NCI-H69 (cell line): ENCODE results near the gene IFITM5.
"Not testable (repeated sequence)": the region's sequence is repeated elsewhere in the genome, so short reads cannot be mapped to it uniquely, and the experiment has no call there.

ENCODE experiments used
- DNase-seq: peaks from one replicate; lab custom pipeline; 2025; lab: John Stamatoyannopoulos, UW

Gene IFITM5

DNA sequence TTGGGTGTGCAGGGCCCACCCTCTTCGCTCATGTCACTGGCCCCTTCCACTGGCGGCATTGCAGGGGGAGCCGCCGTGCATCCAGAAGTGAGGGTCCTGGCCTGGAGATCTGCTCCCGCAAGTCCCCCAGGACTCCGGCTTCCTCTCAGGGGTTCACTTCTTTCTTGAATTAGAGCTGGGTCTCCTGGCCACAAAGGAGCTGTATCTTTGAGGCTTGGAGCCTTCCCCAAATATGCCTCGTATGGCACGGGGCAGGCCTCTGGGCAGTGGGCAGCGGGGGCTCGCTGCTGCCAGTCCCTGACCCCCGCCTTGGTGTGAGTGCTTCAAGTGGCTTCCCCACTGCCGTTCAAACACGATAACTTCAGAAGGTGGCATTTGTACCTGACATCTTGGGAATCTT, 28.7 kb upstream of the IFITM5 start:
- DNase-seq = no peak

DNA sequence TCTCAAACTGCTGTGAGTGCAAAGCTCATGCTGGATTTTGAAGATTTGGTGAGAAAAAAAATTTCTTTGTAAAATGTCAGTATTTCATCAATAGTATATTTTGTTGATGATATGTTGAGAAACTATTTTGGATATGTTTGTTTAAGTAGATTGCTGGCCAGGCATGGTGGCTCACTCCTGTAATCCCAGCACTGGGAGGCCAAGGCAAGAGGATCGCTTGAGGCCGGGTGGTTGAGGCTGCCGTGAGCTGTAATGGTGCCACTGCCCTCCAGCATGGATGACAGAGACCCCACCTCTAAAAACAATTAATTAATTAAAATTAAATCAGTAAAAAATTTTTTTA, 28.2 kb upstream of the IFITM5 start:
- no peak for DNase-seq

DNA sequence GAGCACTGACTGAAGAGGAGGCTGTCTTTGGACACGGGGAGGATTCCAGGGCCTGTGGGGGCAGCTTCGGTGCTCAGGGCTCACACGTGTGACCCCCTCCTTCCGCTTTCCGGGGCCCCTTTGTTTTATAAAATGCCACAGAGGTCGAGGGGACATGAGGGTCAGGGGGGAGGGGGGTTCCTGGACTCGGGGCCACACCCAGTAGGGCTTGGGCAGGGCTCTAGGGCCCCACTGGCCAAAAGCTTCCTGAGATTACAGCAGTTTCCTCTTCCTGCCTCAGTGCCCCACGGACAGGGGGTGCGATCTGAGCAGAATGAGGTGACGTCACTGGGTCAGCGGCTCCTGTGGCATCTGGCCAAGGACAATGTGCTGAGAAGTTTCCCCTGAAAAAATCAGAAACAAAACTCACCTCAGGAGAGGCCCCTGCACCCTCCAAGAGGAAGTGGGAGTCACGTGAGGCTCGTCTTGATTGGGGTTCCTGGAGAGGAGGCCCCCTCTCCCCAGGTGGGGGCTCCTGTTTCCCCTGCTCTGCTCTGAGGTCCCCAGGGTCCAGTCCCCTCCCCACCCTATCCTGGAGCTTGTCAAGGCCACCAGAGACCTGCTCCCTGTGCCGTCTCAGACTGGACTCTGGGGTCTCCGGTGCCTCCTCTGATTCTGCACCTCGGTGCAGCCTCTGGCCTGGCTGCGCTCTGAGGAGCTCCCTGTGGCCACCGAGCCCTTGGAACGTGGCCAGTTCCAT, 27.7 kb upstream of the IFITM5 start:
- no peak for DNase-seq

DNA sequence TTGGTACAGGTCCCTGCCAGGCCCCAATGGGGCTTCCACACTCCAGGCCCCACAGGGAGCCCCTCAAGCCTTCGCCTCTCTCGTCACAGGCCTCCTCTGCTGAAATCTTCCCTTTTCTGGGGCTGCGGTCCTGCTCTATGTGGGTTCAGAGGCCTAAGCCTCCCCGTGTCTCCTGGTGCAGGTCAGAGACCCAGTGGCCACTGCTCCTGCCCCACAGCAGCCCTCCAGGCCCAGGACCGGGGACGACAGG, 27.2 kb upstream of the IFITM5 start:
- DNase-seq = no peak

DNA sequence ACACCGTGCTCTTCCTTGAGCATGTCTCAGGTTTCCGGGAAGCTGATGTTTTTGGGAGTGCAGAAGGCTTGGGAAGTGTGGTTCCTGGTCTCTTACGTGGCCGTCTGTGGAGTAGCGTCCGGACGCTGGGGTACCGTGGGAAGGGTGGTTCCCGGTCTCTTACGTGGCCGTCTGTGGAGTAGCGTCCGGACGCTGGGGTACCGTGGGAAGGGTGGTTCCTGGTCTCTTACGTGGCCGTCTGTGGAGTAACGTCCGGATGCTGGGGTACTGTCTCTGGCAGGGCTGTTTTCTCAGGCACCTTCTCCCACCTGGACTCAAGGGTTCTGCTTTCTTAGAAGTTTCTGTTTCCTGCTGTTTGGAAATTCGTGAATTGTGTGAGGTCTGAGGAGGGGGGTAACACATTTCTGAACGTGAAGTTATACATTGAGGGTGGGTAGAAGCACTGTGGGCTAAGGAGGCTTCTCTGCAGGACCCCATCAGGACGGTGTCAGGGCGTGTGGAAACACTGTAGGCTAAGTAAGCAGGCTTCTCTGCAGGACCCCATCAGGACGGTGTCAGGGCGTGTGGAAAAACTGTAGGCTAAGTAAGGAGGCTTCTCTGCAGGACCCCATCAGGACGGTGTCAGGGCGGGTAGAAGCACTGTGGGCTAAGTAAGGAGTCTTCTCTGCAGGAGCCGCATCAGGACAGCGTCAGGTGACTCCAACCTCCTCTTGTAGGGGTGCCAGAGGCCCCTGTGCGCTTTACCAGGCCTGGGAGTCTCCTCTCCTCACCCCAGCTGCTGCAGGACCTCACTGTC, 26.7 kb upstream of the IFITM5 start:
- no peak for DNase-seq

DNA sequence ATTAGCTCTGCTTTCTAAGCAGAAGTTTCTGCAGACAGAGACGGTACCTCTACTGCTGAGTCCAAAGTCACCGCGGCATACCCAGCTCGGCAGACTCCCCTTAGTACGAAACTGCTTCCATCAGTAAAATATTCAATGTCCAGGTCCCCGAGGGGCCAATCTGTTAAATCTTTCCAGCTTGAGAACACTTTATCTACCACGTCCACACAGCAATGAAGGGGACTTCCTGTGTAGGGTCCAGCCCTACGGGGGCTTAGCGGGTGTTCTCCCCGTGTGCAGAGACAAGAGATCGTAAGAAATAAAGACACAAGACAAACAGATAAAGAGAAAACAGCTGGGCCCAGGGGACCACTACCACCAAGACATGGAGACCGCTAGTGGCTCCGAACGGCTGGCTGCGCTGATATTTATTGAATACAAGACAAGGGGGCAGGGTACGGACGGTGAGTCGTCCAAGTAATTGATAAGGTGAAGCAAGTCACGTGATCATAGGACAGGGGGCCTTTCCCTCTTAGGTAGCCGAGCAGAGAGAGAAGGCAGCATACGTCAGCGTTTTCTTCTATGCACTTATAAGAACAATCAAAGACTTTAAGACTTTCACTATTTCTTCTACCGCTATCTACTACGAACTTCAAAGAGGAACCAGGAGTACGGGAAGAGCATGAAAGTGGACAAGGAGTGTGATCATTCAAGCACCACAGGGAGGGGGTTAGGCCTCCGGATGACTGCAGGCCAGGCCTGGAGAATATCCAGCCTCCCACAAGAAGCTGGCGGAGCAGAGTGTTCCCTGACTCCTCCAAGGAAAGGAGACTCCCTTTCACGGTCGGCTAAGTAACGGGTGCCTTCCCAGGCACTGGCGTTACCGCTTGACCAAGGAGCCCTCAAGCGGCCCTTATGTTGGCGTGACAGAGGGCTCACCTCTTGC, 25.5 kb upstream of the IFITM5 start:
- not testable (repeated sequence) for DNase-seq

DNA sequence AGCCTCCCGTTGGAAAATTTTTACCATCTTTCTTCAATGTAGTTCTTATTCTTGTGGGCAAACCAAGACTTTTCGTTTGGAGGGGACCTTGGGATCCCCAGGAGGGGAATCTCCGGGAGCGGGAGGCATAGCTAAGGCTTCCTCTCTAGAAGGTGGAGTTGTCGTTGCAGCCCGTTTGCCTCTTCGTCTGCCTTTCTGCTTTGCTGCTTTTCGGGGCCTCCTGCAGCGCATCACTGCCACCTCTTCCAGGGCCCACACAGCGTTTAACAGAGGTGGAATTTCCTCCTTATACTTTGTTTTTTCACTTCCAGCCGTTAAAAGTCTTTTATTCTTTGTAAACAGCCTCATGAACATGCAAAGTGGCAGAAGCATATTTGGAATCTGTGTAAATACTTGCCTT, 24.8 kb upstream of the IFITM5 start:
- no peak for DNase-seq

DNA sequence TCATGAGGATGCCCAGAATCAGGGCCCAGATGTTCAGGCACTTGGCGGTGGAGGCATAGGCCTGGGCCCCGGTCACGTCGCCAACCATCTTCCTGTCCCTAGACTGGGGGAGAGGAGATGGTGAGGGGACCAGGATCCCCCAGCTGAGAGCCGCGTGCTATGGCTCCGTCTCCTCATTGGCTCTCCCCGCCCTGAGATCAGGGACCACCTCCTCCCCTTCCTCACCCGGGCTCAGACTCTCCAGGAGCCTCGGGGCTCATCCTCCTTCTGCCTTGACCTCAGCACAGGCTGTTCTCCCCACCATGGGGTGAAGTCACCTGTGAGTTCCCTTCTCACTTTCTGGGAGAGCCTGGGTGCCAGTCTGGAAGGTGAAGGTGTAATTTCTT, 20.6 kb upstream of the IFITM5 start:
- not testable (repeated sequence) for DNase-seq

DNA sequence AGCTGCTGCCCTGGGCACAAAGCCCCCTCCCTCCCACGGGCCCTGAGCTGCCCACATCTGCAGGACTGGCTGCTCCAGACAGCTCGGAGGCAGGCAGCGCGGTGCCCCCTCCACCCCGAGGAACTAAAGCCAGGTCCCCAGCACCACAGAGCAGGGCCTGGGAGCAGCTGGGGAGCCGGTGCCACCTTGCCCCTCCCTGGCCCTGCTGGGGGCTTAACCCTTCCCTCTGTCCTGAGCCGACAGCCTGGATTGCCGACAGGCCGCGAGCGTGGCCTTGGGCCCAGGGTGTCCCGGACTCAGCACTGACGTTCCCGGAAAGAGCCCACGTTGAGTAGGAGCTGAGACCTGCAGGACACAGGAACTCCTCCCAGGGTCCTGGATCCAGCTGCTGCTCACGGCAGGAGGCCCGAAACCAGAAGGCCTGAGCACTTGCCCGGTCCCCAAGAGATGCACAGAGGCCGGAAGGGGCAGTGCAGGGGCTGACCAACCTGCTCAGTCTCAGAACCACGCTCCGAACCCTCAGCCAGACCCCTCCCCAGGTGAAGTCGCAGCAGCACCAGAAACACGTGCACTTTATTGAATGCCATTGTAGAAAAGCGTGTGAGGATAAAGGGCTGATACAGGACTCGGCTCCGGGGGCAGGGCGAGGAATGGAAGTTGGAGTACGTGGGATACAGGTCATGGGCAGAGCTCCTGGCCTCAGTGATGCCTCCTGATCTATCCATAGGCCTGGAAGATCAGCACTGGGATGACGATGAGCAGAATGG, 20.0 kb upstream of the IFITM5 start:
- DNase-seq = not testable (repeated sequence)

DNA sequence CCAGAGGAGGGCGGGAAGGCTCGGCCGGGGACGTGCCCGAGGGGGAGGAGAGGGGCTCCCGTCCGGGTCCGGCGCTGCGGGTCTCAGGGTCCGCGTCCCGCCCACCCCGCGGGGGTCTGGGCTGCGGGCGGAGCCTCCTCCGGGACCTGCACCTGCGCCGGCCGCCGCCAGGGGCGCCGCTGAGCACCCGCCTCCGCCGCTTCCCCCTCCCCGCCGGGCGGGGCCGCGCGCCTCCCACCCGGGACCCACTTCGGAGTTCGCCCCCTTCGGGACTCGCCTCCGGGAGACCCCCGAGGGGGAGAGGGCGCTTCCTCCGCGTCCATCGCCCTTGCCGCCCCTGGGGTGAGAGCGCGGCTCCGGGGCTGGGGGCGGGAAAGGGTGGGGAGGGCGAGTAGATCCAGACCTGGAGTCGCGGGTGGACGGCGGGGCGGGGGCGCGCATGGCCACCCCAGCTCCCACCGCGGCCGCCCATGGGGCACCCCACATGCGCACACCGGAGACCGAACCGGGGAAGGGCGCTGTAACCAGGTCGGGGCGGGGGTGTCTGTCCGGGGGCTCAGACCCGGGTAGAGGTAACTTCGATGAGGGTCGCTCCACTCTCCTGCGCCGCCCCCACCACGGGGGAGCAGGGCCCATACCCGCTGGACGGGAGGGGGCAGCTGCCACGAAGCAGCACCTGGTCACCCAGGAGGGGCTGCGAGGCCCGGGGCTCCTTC, 19.2 kb upstream of the IFITM5 start:
- not testable (repeated sequence) for DNase-seq

DNA sequence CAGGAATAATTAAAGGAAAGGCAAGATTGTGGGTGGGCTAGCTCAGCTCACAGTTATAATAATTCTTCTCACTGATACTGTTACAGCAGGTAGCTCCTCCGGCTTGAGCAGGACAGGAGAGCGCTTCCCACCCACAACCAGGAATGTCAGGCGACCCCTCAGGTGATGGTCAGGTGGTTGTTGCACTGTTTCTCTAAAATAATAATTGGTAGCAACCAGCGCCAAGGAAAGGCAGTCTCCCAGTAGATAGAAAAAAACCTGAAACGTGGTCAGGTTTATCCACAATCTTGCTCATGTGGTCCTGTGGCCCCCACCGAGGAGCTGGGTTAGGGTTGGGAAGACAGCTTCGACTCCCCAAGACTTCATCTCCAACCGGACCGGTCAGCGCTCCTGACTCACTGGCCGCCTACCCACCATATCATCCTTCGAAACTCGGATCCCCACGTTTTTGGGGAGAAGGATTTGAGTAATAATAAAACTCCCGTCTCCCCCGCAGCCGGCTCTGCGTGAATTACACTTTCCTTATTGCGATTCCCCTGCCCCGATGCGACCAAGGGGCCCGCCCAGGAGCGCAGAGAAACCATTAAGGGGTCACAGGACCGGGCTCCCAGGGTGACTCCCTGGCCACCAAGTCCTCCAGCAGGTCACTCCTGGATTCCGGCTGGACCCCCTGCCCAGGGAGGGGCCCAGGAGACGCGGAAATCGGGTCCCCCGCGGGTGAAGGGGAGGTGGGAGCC, 18.5 kb upstream of the IFITM5 start:
- DNase-seq = not testable (repeated sequence)

DNA sequence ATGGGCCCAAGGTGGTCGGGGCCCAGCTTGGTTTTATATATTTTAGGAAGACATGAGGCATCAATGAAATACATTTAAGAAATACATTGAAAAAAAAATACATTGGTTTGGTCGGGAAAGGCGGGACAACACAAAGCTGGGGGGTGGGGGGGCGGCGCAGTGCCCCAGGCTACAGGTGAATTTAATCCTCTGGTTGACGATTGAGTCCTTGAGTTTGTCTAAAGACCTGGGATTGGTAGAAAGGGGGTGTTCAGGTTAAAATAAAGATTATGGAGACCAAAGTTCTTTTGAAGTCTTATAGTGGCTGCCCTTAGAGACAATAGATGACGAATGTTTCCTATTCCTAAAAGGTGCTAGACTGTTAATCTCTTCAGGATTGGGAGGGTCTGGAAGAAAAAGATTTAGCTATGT, 17.6 kb upstream of the IFITM5 start:
- DNase-seq = no peak

DNA sequence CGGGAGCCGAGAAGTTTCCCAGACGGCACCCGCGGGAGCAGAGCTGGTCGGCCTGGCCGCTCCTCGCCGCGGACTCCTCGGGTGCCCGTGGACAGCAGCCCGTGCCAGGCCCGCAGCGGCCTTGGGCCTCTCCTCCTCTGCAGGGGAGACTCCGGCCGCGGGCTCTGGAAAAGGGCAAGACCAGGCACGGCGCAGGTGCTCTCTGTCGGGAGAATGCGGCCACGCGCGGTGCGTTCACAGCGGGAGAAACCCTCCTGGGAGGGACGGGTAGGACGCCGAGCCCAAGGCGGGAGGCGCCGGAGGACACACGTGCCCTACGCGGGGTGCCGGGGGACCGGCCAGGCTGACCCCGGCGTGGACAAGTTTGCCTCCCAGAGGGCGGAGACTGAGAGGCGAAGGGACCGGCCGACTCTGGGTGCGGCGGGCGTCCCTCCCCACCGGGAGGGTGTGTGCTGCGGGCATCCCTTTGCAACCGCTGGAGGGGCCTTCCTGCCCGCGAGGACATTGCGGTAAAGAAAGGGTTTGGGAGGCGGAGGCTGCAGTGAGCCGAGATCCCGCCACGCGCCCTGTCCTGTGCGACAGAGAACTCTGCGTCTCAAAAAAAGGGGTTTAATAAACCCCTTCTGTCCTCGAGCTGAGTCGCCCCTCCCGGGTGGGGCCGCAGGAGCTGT, 16.8 kb upstream of the IFITM5 start:
- no peak for DNase-seq

DNA sequence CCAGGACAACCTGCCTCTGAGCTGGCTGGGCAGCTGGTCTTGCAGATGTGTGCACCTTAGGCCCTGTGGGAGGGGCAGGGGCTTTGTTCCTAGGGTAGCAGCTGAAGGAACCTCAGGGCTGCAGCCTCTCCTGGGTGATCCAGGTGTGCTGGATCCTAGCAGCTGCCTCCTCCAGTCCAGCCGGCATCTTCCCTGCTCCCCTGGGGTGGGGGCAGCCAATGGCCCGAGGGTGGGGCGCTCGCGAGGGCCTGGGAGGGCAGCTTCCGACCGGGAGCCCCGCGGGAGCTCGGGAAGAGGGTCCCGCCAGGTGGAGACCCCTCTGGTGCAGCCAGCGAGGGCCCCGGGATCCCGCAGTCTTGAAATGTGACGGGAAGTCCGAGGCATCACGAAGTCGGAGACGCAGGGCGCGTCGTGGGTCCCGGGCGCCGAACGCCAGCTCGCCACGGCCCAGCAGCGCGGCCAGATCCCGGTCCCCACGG, 16.2 kb upstream of the IFITM5 start:
- no peak for DNase-seq

DNA sequence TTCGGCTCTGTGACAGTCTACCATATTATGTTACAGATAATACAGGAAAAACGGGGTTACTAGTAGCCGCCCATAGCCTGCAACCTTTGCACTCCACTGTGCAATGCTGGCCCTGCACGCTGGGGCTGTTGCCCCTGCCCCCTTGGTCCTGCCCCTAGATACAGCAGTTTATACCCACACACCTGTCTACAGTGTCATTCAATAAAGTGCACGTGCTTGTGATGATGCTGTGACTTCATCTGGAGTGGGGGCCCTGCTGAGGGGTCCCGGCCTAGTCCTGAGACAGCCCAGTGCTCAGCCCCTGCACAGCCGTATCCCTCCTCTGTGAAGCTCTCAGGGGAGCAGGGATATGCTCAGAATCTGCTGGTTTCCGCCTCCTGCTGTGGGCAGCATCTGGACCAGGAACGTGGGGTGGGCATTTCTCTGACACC, 15.7 kb upstream of the IFITM5 start:
- DNase-seq = no peak

DNA sequence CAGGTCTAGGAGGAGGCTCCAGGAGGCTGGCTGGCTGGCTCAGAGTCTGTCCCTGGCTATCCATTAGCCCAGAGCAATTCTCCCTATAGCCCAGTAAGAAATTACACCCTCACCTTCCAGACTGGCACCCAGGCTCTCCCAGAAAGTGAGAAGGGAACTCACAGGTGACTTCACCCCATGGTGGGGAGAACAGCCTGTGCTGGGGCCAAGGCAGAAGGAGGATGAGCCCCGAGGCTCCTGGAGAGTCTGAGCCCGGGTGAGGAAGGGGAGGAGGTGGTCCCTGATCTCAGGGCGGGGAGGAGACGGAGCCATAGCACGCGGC, 15.2 kb upstream of the IFITM5 start:
- DNase-seq = not testable (repeated sequence)

DNA sequence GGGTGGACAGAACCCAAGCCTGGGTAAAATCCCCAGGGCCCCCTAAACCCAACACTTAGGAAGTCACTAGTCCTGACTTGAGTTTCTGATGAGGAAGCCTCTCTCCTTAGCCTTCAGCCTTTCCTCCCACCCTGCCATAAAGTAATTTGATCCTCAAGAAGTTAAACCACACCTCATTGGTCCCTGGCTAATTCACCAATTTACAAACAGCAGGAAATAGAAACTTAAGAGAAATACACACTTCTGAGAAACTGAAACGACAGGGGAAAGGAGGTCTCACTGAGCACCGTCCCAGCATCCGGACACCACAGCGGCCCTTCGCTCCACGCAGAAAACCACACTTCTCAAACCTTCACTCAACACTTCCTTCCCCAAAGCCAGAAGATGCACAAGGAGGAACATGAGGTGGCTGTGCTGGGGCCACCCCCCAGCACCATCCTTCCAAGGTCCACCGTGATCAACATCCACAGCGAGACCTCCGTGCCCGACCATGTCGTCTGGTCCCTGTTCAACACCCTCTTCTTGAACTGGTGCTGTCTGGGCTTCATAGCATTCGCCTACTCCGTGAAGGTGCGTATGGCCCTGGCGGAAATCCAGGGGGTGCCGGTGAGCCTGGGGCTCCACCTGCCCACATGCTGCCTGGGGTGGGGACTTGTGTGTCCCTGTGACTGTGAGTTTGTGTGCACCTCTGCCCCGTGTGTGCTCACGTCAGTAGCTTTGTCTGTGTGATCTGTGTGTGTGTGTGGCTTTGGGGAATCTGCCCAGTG, 14.6 kb upstream of the IFITM5 start, which contains the start of gene IFITM1:
IFITM1 (plus strand) TSS at position 254 of the 767 bp plus-strand sequence; CDS start at position 385, 131 bp downstream.
- DNase-seq = no peak

DNA sequence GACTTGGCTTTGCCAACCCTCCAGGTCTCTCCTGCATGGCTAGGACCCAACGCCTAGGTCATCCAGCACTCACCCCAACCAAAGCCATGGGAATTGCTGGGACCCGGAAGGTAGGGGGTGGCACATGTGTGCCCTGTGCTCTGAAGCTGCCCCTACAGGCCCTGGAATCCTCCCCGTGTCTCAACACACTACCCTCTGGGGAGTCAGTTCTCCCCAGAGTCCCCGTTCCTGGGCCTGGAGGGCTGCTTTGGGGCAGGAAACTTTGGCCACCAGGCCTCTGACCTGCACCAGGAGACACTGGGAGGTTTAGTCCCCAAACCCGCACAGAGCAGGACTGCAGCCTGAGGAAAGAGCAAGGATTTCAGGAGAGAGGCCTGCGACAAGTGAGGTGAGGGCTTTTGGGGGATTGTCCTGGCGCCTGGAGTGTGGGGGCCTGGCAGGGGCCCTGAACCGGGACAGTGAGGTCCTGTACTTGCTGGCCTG, 14.0 kb upstream of the IFITM5 start:
- DNase-seq = no peak
